ENCODE measurements around the gene HOXD3. TPM values are rescaled to one million over a fixed set of nuclear protein-coding genes. Genes with fewer than 3 reads are reported as not detected.

HOXD3 gene
- polyA plus RNA-seq, 1 experiment, result not detected

DNA sequence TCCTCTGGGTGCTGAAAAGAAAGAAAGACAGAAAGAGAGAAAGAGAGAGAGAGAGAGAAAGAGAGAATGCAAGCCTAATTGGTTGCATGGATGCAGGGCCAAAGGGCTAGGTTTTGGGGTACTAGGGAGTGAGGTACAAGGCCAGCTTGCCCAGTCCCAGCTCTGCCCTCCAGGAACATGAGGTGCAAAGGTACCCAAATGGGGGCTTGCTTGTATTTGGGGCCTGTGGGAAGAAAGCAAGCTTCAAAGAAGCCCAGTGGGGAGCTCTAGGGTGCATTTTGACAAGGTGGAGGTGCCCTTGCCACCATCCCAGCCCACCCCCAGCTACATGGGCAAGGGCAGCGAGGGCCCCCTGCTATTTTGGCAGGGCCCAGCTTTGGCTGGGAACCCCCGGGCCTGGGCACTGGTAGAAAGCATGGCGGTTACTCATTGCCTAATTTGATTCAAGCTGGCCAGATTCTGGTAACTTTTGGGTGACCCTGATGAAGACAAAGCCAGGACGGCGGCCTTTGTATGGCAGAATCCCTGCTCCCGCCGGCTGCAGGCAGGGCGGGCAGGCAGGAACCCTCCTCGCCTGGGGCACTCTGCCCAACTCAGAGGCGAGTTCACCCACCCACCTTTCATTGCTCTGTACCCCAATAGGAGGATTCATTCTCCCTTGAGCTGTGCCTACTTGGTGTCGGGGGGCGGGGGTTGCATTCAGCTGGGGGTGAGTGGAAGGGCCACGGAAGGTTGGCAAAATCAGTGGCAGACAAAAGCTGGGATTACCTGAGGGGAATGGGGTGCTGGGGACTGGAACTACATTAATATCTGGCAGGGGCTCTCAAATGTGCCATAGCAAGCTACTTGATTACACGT is 6.3 kb upstream of the HOXD3 start:
- peaks cover 4% of the 10 kb centered on the region; the same call in 1 of the 2 replicates for H3K9me3 ChIP-seq (ENCODE audit: control insufficient read depth, insufficient read depth, low read length)
- POLR2A ChIA-PET, result no interaction called here
- no peak for DNase-seq (ENCODE audit: low read depth, low spot score)
- H3K27ac ChIP-seq (ENCODE audit: low read depth, low read length), result no peak overlapping the region
- CTCF ChIA-PET, result interaction anchor here (0.8 to 1.6 kb wide), 3 partner anchors 11 to 304 kb away, joined by 3 to 11 read pairs (median 3); no protein-coding TSS in a partner anchor
- H3K27me3 ChIP-seq (ENCODE audit: control insufficient read depth, insufficient read depth, low read length), result peaks cover 93% of the 10 kb centered on the region
- TF ChIP-seq, protein P1, sequence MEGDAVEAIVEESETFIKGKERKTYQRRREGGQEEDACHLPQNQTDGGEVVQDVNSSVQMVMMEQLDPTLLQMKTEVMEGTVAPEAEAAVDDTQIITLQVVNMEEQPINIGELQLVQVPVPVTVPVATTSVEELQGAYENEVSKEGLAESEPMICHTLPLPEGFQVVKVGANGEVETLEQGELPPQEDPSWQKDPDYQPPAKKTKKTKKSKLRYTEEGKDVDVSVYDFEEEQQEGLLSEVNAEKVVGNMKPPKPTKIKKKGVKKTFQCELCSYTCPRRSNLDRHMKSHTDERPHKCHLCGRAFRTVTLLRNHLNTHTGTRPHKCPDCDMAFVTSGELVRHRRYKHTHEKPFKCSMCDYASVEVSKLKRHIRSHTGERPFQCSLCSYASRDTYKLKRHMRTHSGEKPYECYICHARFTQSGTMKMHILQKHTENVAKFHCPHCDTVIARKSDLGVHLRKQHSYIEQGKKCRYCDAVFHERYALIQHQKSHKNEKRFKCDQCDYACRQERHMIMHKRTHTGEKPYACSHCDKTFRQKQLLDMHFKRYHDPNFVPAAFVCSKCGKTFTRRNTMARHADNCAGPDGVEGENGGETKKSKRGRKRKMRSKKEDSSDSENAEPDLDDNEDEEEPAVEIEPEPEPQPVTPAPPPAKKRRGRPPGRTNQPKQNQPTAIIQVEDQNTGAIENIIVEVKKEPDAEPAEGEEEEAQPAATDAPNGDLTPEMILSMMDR (IDR thresholded peaks at IDR 0.05; ENCODE audit: low read depth, low read length), result no peak
- H3K4me3 ChIP-seq (ENCODE audit: low read depth, low read length), result no peak overlapping the region

DNA sequence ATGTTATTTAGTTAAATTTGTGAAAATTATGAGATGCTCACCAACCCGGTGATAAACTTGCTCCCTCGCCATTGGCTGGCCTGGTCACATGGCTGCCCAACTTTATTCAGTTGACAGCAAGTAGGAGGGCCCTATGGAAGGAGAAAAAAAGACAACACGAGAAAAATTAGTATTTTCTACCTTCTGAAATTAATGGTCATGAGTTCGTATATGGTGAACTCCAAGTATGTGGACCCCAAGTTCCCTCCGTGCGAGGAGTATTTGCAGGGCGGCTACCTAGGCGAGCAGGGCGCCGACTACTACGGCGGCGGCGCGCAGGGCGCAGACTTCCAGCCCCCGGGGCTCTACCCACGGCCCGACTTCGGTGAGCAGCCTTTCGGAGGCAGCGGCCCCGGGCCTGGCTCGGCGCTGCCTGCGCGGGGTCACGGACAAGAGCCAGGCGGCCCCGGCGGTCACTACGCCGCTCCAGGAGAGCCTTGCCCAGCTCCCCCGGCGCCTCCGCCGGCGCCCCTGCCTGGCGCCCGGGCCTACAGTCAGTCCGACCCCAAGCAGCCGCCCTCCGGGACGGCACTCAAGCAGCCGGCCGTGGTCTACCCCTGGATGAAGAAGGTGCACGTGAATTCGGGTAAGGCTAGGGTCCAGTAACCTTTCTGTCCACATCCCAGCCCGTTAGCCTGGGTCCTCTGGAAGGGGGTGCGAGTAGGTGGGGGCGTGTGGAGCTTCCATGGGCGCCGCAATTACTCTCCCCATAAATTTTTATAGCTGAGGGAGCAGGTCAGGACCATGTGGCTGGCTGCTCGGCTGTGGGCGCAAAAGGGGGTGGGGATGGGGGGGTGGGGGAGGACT is 5.4 kb upstream of the HOXD3 start, which contains the start of gene HOXD4:
TSS of gene HOXD4 (plus strand) at position 109 of the 846 bp plus-strand sequence. CDS start at position 193, 84 bp downstream.
- ChIA-PET CTCF (interaction anchor here (0.8 to 1.3 kb wide), 2 partner anchors 11 to 303 kb away, joined by 3 to 11 read pairs; no protein-coding TSS in a partner anchor), POLR2A (no interaction called here)
- TF ChIP-seq, protein P1 (IDR thresholded peaks at IDR 0.05; ENCODE audit: low read depth, low read length), result no peak
- Histone ChIP-seq H3K27me3 (ENCODE audit: control insufficient read depth, insufficient read depth, low read length) (peaks cover 94% of the 10 kb centered on the region), H3K4me3 (ENCODE audit: low read depth, low read length) (no peak within 1 kb of the TSS), H3K9me3 (ENCODE audit: control insufficient read depth, insufficient read depth, low read length) (peaks cover 8% of the 10 kb centered on the region; the same call in 1 of the 2 replicates), H3K27ac (ENCODE audit: low read depth, low read length) (no peak within 1 kb of the TSS)
- no peak for DNase-seq (ENCODE audit: low read depth, low spot score)

DNA sequence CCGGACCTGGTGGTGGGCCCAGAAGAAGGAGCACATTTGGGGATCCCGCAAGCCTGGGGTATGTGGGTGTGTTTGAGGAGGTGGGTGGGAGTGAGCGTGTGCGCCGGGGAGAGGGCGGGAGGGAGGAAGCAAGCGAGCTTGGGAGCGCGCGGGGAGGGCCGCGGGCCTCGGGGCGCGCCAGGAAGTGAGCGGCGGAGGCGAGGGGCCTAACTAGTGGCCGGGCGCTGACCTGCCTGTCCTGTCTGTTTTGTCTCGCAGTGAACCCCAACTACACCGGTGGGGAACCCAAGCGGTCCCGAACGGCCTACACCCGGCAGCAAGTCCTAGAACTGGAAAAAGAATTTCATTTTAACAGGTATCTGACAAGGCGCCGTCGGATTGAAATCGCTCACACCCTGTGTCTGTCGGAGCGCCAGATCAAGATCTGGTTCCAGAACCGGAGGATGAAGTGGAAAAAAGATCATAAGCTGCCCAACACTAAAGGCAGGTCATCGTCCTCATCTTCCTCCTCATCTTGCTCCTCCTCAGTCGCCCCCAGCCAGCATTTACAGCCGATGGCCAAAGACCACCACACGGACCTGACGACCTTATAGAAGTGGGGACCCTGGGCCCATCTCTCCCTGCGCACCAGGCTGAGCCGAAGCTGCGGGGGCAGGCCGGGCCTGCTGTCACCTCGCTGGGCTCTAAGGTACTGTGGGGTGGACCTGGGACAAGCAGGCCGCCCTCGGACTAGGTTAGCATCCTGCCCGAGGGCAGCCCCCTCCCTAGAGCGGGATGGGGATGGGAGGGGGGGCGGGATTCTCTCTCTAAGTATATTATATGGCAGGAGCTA is 4.5 kb upstream of the HOXD3 start:
- Histone ChIP-seq H3K4me3 (ENCODE audit: low read depth, low read length) (no peak overlapping the region), H3K27ac (ENCODE audit: low read depth, low read length) (no peak overlapping the region), H3K27me3 (ENCODE audit: control insufficient read depth, insufficient read depth, low read length) (peaks cover 94% of the 10 kb centered on the region), H3K9me3 (ENCODE audit: control insufficient read depth, insufficient read depth, low read length) (peaks cover 12% of the 10 kb centered on the region; the same call in 1 of the 2 replicates)
- ChIA-PET CTCF (no interaction called here), POLR2A (no interaction called here)
- TF ChIP-seq, protein P1 (IDR thresholded peaks at IDR 0.05; ENCODE audit: low read depth, low read length), result no peak
- no peak for DNase-seq (ENCODE audit: low read depth, low spot score)

DNA sequence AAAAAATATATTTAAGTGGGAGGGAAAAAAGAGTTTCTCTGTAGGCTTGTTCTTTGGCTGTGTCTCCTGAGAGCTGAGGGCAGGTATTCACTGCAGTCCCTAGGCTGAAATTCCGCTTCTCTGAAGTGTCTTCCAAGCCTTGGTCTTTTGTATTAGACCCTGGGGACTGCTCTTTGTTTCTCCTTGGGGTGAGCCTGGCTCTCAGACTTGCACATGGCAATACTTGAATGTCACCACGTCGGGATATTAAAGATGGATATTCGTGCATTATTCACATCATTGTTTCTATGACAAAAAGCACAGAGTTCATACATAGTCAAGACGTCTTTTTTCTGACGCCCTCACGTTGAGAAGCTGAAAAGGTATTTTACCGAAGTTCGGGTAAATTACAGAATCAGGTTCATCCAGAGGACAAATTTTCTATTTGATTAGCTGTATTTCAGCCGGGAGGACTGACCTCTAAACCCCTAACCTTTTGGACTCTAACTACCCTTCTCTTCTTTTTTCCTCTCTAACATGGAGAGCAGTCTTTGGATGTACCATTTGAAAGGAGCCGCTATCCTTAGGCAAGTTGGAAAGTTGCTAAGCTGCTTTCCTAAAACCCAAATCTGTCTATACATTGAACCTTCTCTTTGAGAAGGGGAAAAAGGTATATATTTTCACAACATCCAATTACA is 2.4 kb upstream of the HOXD3 start:
- CTCF ChIA-PET, result interaction anchor here (0.7 to 1.8 kb wide), 6 partner anchors 15 to 499 kb away, joined by 3 to 8 read pairs (median 4); no protein-coding TSS in a partner anchor
- TF ChIP-seq, protein P1 (IDR thresholded peaks at IDR 0.05; ENCODE audit: low read depth, low read length), result no peak
- POLR2A ChIA-PET, result interaction anchor here (0.6 kb wide), 1 partner anchor 245 kb away, joined by 4 read pairs; no protein-coding TSS in a partner anchor
- Histone ChIP-seq H3K4me3 (ENCODE audit: low read depth, low read length) (no peak overlapping the region), H3K9me3 (ENCODE audit: control insufficient read depth, insufficient read depth, low read length) (peaks cover 14% of the 10 kb centered on the region; the same call in 1 of the 2 replicates), H3K27ac (ENCODE audit: low read depth, low read length) (no peak overlapping the region), H3K27me3 (ENCODE audit: control insufficient read depth, insufficient read depth, low read length) (peaks cover 93% of the 10 kb centered on the region)
- DNase-seq (ENCODE audit: low read depth, low spot score), result no peak
